A549 (cell line): ENCODE results near the gene CEP126. TPM values are rescaled to one million over a fixed set of nuclear protein-coding genes. Genes with fewer than 3 reads are reported as not detected.

ENCODE experiments used
- ATAC-seq, 2 experiments: fragments of 200-7000 bp in 1 of 2; fragments of >200 bp in 1 of 2; cut with Nextera tagmentation in 1 of 2; cut with Tn5 transposase in 1 of 2; 3 replicates each; pipeline versions ENCODE4 v1.8.0 to v1.9.1; 2018 to 2020; ENCODE audit warnings: mild to moderate bottlenecking in 1 of 2, moderate library complexity in 1 of 2
- CTCF ChIA-PET: fragments of 300-600 bp; sonication (Branson Sonifier 250); formaldehyde crosslinking; extraction: SDS; loops from one replicate; lab custom pipeline; 2021; ENCODE audit warnings: antibody characterized with exemption, inconsistent platforms; lab: Yijun Ruan, JAX
- POLR2A ChIA-PET: fragments of 350-600 bp; formaldehyde crosslinking; extraction: SDS; loops from one replicate; lab custom pipeline; 2021; ENCODE audit warnings: antibody characterized with exemption, inconsistent platforms; lab: Yijun Ruan, JAX
- DNase-seq, 2 experiments: peaks; one replicate each; pipeline versions ENCODE4 v3.0.0 to v3.0.0-alpha.2; 2011 to 2016; ENCODE audit warnings: low read depth in 1 of 2, low spot score in 1 of 2
- FAIRE-seq: peaks from 2 replicates; lab custom pipeline; 2011; peaks lifted over from hg19 to GRCh38; lab: Jason Lieb, UNC
- H3K27ac ChIP-seq, 2 experiments: fragments of >200 bp; sonication (Bioruptor Twin); formaldehyde crosslinking; 3 replicates each; pipeline ENCODE4 v1.5.1; 2016 to 2017
- H3K4me1 ChIP-seq: fragments of >200 bp; sonication (Bioruptor Twin); formaldehyde crosslinking; 3 replicates; pipeline ENCODE4 v1.6.1; 2016
- H3K4me2 ChIP-seq: fragments of >200 bp; sonication (Bioruptor Twin); formaldehyde crosslinking; 3 replicates; pipeline ENCODE4 v1.6.1; 2016
- H3K4me3 ChIP-seq: fragments of >200 bp; sonication (Bioruptor Twin); formaldehyde crosslinking; 3 replicates; pipeline ENCODE4 v1.5.1; 2016
- H3K9me3 ChIP-seq: fragments of >200 bp; sonication (Bioruptor Twin); formaldehyde crosslinking; 3 replicates; pipeline ENCODE4 v1.6.1; 2016
- CBX2 ChIP-seq: fragments of 200-600 bp; sonication (generic); IDR thresholded peaks from 2 replicates; pipeline ENCODE4 v1.6.1; 2016; ENCODE audit warnings: low read depth, mild to moderate bottlenecking, borderline replicate concordance
- CEBPB ChIP-seq, 2 experiments: fragments of >200 bp in 1 of 2; sonication (Bioruptor Twin) in 1 of 2; formaldehyde crosslinking in 1 of 2; IDR thresholded peaks; 2 replicates each; pipeline ENCODE4 v1.6.1; 2012 to 2016
- CHD2 ChIP-seq: fragments of 150-350 bp; IDR thresholded peaks from 2 replicates; pipeline ENCODE4 v1.6.1; 2014; ENCODE audit warnings: low read length; ENCODE audit not compliant: partially characterized antibody
- EHF ChIP-seq: fragments of 250-450 bp; sonication (Bioruptor Pico); IDR thresholded peaks from 2 replicates; pipeline ENCODE4 v1.5.0; 2020; ENCODE audit warnings: mild to moderate bottlenecking
- EHMT2 ChIP-seq: fragments of 200-600 bp; sonication (generic); IDR thresholded peaks from 2 replicates; pipeline ENCODE4 v1.6.1; 2016; ENCODE audit warnings: antibody characterized with exemption, low read depth, mild to moderate bottlenecking, moderate library complexity
- EP300 ChIP-seq, 2 experiments: fragments of >200 bp; sonication (Bioruptor Twin); formaldehyde crosslinking; IDR thresholded peaks; 2 replicates in 1 of 2; 3 replicates in 1 of 2; pipeline ENCODE4 v1.6.1; 2016 to 2017
- ESRRA ChIP-seq: fragments of 150-350 bp; IDR thresholded peaks from 2 replicates; pipeline ENCODE4 v1.6.1; 2014; ENCODE audit warnings: mild to moderate bottlenecking, low read length, borderline replicate concordance
- FOSB ChIP-seq: fragments of 250-450 bp; sonication (Bioruptor Pico); IDR thresholded peaks from 2 replicates; pipeline ENCODE4 v1.5.0; 2020; ENCODE audit warnings: mild to moderate bottlenecking, moderate library complexity
- FOSL2 ChIP-seq, 2 experiments: fragments of 450-650 bp in 1 of 2; fragments of >200 bp in 1 of 2; sonication (Bioruptor Twin) in 1 of 2; formaldehyde crosslinking; IDR thresholded peaks; 2 replicates each; pipeline versions ENCODE4 v1.5.0 to v1.6.1; 2016 to 2020; ENCODE audit warnings: mild to moderate bottlenecking in 1 of 2, moderate library complexity in 1 of 2
- FOXS1 ChIP-seq: fragments of 250-450 bp; sonication (Bioruptor Pico); IDR thresholded peaks from 2 replicates; pipeline ENCODE4 v1.5.0; 2020; ENCODE audit warnings: mild to moderate bottlenecking, moderate library complexity
- GATA3 ChIP-seq: IDR thresholded peaks from 2 replicates; pipeline ENCODE4 v1.6.1; 2012; ENCODE audit warnings: borderline replicate concordance
- HDAC2 ChIP-seq: fragments of 200-600 bp; sonication (generic); IDR thresholded peaks from 2 replicates; pipeline ENCODE4 v1.6.1; 2016
- HMGXB4 ChIP-seq: fragments of 250-450 bp; sonication (Bioruptor Pico); IDR thresholded peaks from 2 replicates; pipeline ENCODE4 v1.5.0; 2021; ENCODE audit warnings: mild to moderate bottlenecking, moderate library complexity, borderline replicate concordance
- HOXA7 ChIP-seq: fragments of 250-450 bp; sonication (Bioruptor Pico); IDR thresholded peaks from 2 replicates; pipeline ENCODE4 v1.5.0; 2020; ENCODE audit warnings: mild to moderate bottlenecking, moderate library complexity
- HOXB13 ChIP-seq: fragments of 250-450 bp; sonication (Bioruptor Pico); IDR thresholded peaks from 2 replicates; pipeline ENCODE4 v1.5.0; 2020; ENCODE audit warnings: low read depth, mild to moderate bottlenecking, moderate library complexity
- HOXB5 ChIP-seq: fragments of 250-450 bp; sonication (Bioruptor Pico); IDR thresholded peaks from 2 replicates; pipeline ENCODE4 v1.5.0; 2020; ENCODE audit warnings: mild to moderate bottlenecking, moderate library complexity
- JUN ChIP-seq, 2 experiments: fragments of >200 bp; sonication (Bioruptor Twin); formaldehyde crosslinking; IDR thresholded peaks; 2 replicates in 1 of 2; 3 replicates in 1 of 2; pipeline ENCODE4 v1.6.1; 2016 to 2017
- MAX ChIP-seq: IDR thresholded peaks from 2 replicates; pipeline ENCODE4 v1.6.1; 2012
- MAZ ChIP-seq: fragments of 150-350 bp; IDR thresholded peaks from 2 replicates; pipeline ENCODE4 v1.6.1; 2014; ENCODE audit warnings: antibody characterized with exemption, low read depth, low read length, borderline replicate concordance
- MYC ChIP-seq: IDR thresholded peaks from 2 replicates; pipeline ENCODE4 v1.6.1; 2012; ENCODE audit warnings: mild to moderate bottlenecking, inconsistent platforms, low read length, improper control_type of control experiment, borderline replicate concordance
- RAD21 ChIP-seq, 2 experiments: fragments of >200 bp in 1 of 2; sonication (Bioruptor Twin) in 1 of 2; formaldehyde crosslinking in 1 of 2; IDR thresholded peaks in 1 of 2; conservative IDR thresholded peaks in 1 of 2; 2 replicates in 1 of 2; 3 replicates in 1 of 2; pipeline ENCODE4 v1.6.1; 2012 to 2018; ENCODE audit warnings: inconsistent platforms in 1 of 2
- RARB ChIP-seq: fragments of 250-450 bp; sonication (Bioruptor Pico); IDR thresholded peaks from 2 replicates; pipeline ENCODE4 v1.8.0; 2021; ENCODE audit warnings: mild to moderate bottlenecking, moderate library complexity
- RFX5 ChIP-seq: fragments of 450-650 bp; IDR thresholded peaks from 2 replicates; pipeline ENCODE4 v1.7.1; 2014; ENCODE audit warnings: antibody characterized with exemption, mild to moderate bottlenecking, moderate library complexity
- SMC3 ChIP-seq: fragments of >200 bp; sonication (Bioruptor Twin); formaldehyde crosslinking; IDR thresholded peaks from 3 replicates; pipeline ENCODE4 v1.6.1; 2018; ENCODE audit warnings: inconsistent platforms
- ZFP36 ChIP-seq: fragments of 450-650 bp; IDR thresholded peaks from 2 replicates; pipeline ENCODE4 v1.6.1; 2014; ENCODE audit warnings: borderline replicate concordance; ENCODE audit not compliant: partially characterized antibody
- ZSCAN20 ChIP-seq: fragments of 250-450 bp; sonication (Bioruptor Pico); IDR thresholded peaks from 2 replicates; pipeline ENCODE4 v1.8.0; 2022; ENCODE audit warnings: mild to moderate bottlenecking, moderate library complexity
- WGBS: methylation state at CpG from one replicate; pipeline ENCODE4 v1.1.6; 2017; ENCODE audit errors: missing lambda C conversion rate; 5-methylcytosine and 5-hydroxymethylcytosine counted together
- polyA plus RNA-seq, 4 experiments: library from polyadenylated mRNA; depleted of rRNA in 3 of 4; stranded (reverse); fragments of >200 nt; fragmentation: RNase III in 1 of 4; extraction: RNeasy Plus Mini Kit Qiagen cat#74134 plus additional on column Dnase treatment in 1 of 4; gene quantifications; 2 replicates in 3 of 4; 3 replicates in 1 of 4; pipeline ENCODE4 v1.2.3, GENCODE V29; 2011 to 2017

Gene CEP126
- polyA plus RNA-seq, 2 of the 4 experiments (the other 2 are of a cell fraction), result 2.6 to 8.7 TPM

GRCh38 chr11:102007567-102008437 lies 93.0 kb downstream of the CEP126 start (continued):
- TF ChIP-seq CBX2, result no peak
- TF ChIP-seq HMGXB4 (CRISPR knock-in tag), result no peak
- TF ChIP-seq RAD21 (conservative IDR thresholded peaks at IDR 0.05 in 1 of 2, IDR thresholded peaks at IDR 0.05 in 1 of 2), result peak; percentile 63 to 79
- no peak for TF ChIP-seq RFX5
- no peak for TF ChIP-seq EHF (CRISPR knock-in tag)
- TF ChIP-seq ZFP36, result no peak
- 0 out of 2 replicates have a peak, but pooled peaks have one; percentile 27 for TF ChIP-seq MAX
- TF ChIP-seq FOSB (CRISPR knock-in tag), result no peak
- TF ChIP-seq HOXB13 (CRISPR knock-in tag), result no peak
- no peak for TF ChIP-seq HDAC2
- TF ChIP-seq FOXS1 (CRISPR knock-in tag), result no peak
- TF ChIP-seq HOXB5, result no peak
- no peak for TF ChIP-seq RARB
- peak; percentile 11; the same call in 1 of the 2 replicates for TF ChIP-seq GATA3
- TF ChIP-seq JUN (IDR thresholded peaks at IDR 0.05), result peak in 1 of 2 experiments; percentile 29; a peak in 1 of 5 replicates
- TF ChIP-seq CEBPB (IDR thresholded peaks at IDR 0.05), result peak in 1 of 2 experiments; percentile 28; a peak in 1 of 4 replicates
- TF ChIP-seq EP300 (IDR thresholded peaks at IDR 0.05), result peak; percentile 12 to 63; a peak in 2 of 5 replicates
- peak; percentile 74 for TF ChIP-seq SMC3

- ChIA-PET POLR2A (no interaction called here), CTCF (interaction anchor here (0.6 to 6.4 kb wide), 3 partner anchors 96 to 149 kb away, joined by 4 to 112 read pairs (median 6); partner anchors contain the start of gene CEP126)
- H3K9me3 ChIP-seq, result 0 out of 3 replicates have a peak, but pooled peaks cover 2% of the 10 kb centered on the region
- FAIRE-seq, result no peak
- WGBS, result 11% methylated on average over 12 of the region's 12 CpGs
- peak; percentile 60; the same call in 1 of the 2 replicates for TF ChIP-seq MAX
- peak; percentile 45; the same call in 1 of the 2 replicates for TF ChIP-seq GATA3
- TF ChIP-seq RAD21 (conservative IDR thresholded peaks at IDR 0.05 in 1 of 2, IDR thresholded peaks at IDR 0.05 in 1 of 2), result no peak
- TF ChIP-seq HOXB5, result no peak
- no peak for TF ChIP-seq SMC3
- 0 out of 2 replicates have a peak, but pooled peaks have one; percentile 29 for TF ChIP-seq FOSL2 (IDR thresholded peaks at IDR 0.05)
- TF ChIP-seq FOSL2 (CRISPR knock-in tag; IDR thresholded peaks at IDR 0.05), result peak; percentile 85
- H3K4me2 ChIP-seq, result peak overlapping the region; percentile 71
- ATAC-seq, result peak; percentile 80 to 93
- DNase-seq, result peak; percentile 77 to 79
- H3K4me3 ChIP-seq, result no peak overlapping the region
- peak overlapping the region; percentile 60 to 62; a peak in 5 of 6 replicates for H3K27ac ChIP-seq
- peaks cover 44% of the 10 kb centered on the region for H3K4me1 ChIP-seq
Measured at GRCh38 chr11:102010776-102011494, 96.1 kb downstream of the CEP126 start.

GRCh38 chr11:102012946-102013345 lies 98.1 kb downstream of the CEP126 start:
- WGBS, result 89% methylated on average over 3 of the region's 3 CpGs
- ChIA-PET POLR2A (no interaction called here), CTCF (interaction anchor here (1.0 to 1.6 kb wide), 2 partner anchors 12 to 152 kb away, joined by 3 read pairs; no protein-coding TSS in a partner anchor)
- Histone ChIP-seq H3K4me2 (no peak overlapping the region), H3K27ac (peak overlapping the region; percentile 1 to 62; a peak in 3 of 6 replicates), H3K4me1 (peaks cover 33% of the 10 kb centered on the region), H3K4me3 (no peak overlapping the region), H3K9me3 (0 out of 3 replicates have a peak, but pooled peaks cover 2% of the 10 kb centered on the region)
- DNase-seq, result no peak
- TF ChIP-seq HOXB5 (no peak), ZSCAN20 (CRISPR knock-in tag) (no peak), MYC (no peak), MAZ (no peak), HOXB13 (CRISPR knock-in tag) (no peak), MAX (no peak), EHMT2 (no peak), ESRRA (no peak), HOXA7 (CRISPR knock-in tag) (no peak), CHD2 (no peak)
- no peak for FAIRE-seq
- ATAC-seq, result no peak
